NCI-H345 (cell line): ENCODE results near the gene RNF148.
"Not testable (repeated sequence)": the region's sequence is repeated elsewhere in the genome, so short reads cannot be mapped to it uniquely, and the experiment has no call there.

Experiments
- DNase-seq: peaks from one replicate; lab custom pipeline; 2025; lab: John Stamatoyannopoulos, UW

Gene RNF148

DNA sequence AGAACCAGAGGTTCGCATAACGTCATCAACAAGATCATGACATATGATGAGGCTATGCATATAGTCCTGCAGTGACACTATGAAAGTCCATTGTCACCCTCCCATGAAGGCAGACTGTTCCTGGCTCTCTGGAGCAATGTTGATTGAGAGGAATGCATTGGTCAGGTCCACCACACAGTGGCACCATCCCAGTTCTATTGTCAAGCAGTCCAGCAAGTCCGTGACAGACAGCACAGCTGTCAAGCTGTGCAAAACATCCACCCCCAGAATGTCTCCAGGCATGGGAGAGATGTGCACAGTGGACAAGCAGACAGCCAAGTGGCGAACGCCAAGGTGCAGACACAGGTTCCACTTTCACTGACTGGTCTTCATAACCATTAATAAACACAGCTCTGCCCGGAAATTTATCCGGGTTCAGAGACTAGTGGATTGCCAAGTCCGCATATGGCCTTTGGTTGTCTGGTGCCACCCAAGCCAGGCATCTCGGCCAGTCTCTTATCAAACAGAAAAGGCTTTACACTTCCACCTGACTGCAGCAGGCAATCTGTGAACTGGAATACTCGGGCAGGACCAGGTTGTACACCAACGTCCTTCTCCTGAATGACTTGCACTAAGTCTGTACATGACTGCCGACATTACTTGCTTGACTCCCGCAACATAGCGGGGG lies 11.0 kb downstream of the RNF148 start:
- no peak for DNase-seq

DNA sequence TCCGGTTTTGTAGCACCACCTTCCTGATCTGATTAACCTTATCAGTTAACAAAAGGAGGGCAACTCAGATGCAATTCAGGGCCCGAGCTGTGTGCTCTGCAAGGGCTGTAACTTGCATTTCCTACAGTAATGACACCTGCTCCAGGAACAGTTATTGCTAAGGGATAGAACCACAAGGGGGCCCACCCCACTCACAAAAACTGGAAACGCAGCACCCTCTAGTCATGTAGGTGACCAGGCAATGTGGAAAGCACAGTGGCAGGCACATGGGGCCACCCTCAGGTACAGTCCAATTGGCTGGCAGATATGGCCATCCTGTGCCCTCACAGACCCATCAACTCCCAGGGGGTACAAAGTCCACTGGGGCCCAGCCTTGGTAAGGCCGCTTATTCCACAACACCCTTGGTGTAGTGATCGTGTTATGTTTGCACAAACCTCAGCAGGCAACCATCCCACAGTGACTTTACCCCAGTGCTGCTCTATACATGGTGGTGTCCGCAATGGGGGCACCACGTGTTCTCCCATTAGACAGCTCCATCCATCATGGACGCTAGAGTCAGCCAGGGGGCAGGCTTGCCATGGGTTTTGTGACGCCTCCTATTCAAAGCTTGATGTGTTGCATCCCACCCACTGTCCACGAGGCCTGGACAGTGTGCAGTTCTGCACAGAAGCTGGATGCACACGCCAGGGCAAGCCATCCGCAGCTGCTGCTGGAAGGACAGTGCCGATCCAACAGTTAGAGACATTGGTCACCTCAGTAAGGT lies 13.2 kb downstream of the RNF148 start:
- no peak for DNase-seq

DNA sequence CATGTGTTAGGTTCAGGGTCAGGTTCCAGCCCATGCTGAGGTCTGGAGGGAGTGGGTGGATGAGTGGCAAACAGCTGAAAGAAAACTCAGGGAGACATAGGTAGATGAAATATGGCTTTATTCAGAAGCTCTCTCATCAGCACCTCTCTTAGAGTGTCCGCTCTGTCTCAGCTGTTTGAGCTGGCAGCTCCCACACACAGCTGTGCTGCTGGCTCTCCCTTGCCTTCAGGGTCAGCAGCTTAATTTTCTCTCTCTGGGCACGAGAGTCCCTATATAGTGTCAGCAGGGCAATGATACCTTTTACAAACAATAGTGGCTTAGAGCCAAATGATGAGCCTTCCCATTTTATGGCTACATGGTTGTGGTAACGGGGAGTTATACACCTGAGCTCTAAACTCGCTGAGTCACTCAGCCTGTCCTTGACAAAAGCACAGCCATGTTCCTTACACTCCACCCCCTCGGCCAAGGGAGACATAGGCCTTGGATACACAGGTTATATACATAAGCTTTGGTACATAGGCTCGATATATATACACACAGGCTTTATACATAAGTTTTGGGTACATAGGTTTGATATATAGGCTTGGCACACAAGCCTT lies 14.2 kb downstream of the RNF148 start:
- DNase-seq, result no peak

DNA sequence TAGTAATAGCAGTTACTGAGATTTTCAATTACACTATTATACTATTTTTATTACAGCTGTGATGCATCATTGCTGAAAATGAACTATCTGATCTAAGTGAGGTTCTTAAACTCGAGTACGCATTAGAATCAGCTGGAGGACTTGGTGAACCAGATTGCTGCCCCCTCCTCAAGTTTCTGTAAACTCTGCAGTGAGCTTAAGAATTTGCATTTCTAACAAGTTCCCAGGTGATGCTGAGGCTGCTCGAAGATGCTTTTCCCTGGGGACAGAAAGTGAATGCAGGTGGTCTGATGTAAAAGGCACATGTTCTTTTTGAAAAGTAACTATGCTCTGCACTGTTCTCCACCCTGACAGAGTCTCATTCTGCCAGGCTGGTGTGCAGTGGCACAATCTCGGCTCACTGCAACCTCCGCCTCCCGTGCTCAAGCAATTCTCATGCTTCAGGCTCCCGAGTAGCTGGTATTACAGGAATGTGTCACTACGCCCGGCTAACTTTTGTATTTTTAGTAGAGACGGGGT lies 16.3 kb downstream of the RNF148 start:
- no peak for DNase-seq

DNA sequence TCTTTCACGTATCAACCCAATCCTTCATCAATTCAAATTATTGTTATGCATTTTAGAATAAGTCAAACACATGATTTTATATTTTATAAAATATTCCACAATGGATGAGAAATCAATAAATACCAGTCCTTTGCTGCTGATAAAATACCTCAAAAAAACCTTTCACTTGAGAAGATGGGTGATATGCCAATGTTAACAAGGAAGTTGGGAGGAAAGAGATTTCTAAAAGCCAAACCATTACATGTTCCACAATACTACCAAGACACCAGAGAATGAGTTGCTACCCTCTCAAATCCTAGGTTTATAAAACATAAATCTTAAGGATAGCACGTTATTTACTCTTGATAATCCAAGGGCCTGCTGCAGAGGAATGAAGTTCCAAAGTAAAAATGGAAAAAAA lies 18.2 kb downstream of the RNF148 start:
- DNase-seq, result no peak

DNA sequence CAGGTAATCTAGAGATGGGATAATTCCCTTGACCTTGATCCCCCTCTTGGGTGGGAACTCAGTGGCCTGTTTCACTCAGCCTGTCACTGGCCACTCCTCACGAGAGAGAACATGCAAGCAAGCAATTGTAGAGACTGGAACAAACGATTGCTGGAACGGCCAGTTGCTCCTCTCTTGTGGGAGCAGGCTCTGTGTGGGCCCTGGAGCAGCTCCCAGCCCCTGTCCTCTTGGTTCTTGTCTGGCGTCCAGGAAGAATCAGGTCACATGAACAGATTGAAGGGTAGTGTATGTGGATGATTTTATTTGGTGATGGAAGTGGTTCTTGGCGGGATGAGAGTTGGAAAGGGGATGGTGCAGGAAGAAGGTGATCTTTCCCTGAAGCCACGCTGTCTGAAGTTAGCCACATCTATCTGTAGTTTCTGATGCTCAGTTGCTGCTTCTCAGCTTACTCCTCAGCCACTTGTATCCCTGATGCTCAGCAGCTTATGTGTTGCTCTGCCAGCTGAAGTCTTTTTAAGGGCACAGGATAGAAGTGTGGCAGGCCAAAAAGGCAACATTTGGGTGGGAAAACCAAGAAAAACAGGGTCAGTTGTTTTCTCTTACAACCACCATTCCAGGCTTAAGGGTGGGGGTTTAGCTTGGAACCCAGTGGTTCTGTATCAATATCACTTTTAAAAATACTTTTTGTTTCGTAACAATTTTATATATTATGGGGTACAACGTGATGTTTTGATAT lies 19.7 kb downstream of the RNF148 start:
- DNase-seq, result no peak

DNA sequence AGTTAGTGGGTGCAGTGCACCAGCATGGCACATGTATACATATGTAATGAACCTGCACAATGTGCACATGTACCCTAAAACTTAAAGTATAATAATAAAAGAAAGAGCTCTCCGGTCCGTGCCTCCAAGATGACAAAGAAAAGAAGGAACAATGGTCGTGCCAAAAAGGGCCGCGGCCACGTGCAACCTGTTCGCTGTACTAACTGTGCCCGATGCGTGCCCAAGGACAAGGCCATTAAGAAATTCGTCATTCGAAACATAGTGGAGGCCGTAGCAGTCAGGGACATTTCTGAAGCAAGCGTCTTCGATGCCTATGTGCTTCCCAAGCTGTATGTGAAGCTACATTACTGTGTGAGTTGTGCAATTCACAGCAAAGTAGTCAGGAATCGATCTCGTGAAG lies 21.5 kb downstream of the RNF148 start:
- DNase-seq, result not testable (repeated sequence)

DNA sequence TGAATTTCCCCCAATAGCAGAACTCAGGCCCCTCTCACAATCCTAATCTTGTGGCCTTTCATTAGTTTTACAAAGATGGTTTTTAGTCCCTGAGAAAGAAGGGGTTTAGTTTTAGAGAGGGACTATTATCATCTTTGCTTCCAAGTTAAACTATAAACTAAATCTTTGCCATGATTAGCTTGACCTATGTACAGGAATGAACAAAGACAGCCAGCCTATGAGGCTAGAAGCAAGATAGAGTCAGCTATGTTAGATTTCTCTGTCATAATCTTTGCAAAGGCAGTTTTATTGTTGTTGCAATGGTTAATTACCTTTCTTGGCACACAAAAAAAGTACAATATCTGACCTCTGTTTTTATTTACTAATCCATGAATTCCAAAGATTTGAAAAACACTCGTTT lies 22.9 kb downstream of the RNF148 start:
- DNase-seq, result no peak

DNA sequence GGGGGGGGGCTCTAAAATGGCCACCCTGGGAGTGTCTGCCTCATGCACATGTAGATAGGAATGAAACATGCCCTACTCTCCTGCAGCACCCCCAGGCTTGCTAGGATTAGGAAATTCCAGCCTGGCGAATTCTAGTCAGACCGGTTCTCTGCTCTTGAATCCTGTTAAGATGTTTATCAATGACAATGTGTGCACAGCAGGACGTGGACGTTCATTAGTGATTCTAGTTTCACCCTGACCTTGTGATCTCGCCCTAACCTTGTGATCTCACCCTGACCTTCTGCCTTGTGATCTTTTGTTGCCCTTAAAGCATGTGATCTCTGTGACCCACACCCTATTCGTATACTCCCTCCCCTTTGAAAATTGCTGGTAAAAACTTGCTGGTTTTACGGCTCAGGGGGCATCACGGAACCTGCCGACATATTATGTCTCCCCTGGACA lies 23.4 kb downstream of the RNF148 start:
- peak; percentile 41 for DNase-seq

DNA sequence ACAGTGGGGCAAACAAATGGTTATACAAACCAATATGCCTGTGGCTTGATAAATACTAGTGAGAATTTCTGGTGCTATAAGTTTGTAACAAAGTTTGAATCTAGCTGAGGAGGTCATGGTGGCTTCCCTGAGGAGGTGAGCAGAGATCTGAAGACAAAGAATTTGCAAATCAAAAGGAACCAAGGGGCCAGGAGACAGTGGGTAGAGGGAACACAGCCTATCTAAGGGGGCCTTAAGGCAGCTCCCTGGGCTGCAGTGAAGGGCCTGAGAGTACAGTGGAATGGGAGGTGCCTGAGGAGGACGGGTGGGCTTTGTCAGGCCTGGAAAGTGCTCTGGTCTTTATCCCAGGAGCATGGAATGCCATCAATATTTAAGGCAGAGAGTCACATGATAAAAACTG lies 25.6 kb downstream of the RNF148 start:
- DNase-seq, result no peak

DNA sequence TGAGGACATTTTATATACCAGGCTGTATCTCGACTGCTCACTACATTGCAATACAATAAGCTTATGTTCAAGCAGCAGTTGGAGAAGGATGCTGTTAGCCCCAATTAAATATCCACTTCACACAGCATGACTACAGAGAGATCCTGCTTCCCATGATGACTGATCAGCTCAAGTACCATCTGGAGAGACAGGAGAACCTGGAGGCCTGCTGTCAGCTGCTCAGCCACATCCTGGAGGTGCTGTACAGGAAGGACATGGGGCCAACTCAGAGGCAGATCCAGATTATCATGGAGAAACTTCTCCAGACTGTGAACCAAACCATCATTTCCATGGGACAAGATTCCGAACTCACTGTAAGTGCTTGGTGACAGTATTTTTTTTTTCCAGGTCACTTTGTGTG lies 26.3 kb downstream of the RNF148 start:
- DNase-seq, result peak; percentile 78

DNA sequence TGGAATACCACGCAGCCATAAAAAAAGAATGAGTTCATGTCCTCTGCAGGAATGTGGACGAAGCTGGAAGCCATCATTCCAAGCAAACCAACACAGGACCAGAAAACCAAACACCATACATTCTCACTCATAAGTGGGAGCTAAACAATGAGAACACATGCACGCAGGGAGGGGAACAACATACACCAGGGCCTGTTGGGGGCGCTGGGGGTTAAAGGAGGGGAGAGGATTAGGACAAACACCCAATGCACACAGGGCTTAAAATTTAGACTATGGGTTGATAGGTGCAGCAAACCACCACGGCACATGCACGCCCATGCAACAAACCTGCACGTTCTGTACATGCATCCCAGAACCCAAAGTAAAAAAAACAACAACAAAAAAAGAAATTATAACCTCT lies 27.1 kb downstream of the RNF148 start:
- no peak for DNase-seq

DNA sequence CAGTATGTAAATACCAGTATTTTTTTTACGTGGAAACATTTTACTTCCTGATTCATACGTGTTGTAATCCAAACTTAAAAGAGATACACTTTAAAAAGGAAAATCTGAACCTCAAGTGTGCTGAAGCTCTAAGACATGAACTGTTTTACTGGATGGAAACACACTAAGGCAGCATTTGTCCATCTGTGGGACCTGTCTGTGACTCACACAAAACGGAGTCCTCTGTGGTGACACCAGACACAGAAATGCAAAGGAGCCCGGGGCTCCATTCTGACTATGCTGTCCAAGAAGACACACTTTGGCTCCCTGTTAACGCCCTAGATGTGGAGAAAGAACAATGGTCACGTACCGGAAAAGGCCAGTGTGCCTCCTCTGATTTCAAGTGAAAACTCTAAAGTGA lies 27.7 kb downstream of the RNF148 start:
- no peak for DNase-seq

DNA sequence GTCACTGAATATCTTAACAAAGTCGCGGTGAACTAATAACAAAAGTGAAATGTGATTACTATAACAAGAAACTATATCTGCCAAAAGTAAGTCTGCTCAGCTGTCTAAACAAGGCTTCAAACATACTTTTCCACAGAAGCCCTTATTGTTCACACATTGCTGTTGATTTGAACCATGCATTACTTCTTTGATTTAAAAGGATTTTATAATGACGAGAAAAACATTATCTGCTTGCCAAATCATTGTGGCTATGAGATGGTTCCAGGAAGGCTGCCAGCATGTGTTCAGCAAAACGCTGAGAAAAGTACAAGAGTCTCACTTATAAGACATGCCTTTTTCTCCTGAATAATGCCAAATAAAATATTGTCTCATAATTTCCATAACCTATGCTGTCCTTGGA lies 28.2 kb downstream of the RNF148 start:
- DNase-seq, result peak; percentile 26

DNA sequence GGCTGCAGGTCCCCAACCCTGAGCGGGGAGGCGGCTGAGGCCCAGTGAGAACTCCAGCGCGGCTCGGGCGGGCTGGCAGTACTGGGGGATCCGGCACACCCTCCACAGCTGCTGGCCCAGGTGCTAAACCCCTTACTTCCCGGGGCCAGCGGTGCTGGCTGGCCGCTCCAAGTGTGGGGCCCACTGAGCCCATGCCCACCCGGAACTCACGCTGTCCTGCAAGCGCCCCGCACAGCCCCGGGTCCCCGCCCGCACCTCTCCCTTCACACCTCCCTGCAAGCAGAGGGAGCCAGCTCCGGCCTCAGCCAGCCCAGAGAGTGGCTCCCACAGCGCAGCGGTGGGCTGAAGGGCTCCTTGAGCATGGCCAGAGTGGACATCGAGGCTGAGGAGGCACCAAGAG lies 28.8 kb downstream of the RNF148 start:
- no peak for DNase-seq

DNA sequence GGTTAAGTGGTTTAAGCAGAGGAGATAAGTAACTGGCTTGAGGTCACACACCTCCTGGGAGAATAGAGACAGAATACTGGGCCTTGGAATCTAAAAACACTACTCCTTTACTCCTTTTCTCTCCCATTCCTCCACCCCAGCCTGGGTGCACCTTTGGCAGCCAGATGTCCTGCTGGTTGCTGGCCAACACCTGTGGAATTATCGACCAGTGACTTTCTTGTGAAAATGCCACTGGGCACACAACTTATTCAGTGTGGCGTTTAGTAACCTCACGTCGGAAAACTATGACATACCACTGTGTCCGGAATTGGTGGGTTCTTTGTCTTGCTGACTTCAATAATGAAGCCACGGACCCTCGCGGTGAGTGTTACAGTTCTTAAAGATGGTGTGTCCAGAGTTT lies 30.2 kb downstream of the RNF148 start:
- no peak for DNase-seq

DNA sequence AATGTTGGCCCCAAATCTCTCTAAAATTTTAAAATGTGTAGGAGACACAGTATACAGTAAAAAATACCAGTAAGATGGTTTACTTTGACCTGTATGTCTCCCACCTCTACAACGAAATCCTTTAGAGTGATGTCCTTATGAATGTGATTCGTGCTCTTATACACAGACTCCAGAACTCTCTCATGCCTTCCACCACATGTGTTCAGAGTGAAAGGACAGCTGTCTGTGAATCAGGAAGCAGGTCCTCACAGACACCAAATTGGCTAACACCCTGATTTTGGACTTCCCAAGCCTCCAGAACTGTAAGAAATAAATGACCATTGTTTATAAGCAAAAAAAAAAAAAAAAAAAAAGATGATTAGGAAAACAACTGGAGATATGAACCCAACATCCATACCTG lies 39.0 kb downstream of the RNF148 start:
- no peak for DNase-seq

DNA sequence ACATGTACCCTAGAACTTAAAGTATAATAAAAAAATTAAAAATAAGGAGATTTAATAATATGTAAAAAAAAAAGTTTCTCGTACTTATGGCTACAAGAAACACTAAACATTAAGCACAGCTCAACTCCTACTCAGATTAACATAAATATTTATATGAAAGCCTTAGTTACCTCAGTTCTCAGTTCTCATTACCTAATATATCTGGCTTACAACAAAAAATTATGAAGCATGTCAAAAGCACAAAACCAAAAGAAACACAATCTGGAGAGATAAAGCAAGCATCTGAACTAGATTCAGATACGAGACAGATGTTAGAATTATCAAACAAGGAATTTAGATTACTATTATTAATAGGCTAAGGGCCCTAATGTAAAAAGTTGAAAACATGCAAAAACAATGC lies 43.9 kb downstream of the RNF148 start:
- no peak for DNase-seq

DNA sequence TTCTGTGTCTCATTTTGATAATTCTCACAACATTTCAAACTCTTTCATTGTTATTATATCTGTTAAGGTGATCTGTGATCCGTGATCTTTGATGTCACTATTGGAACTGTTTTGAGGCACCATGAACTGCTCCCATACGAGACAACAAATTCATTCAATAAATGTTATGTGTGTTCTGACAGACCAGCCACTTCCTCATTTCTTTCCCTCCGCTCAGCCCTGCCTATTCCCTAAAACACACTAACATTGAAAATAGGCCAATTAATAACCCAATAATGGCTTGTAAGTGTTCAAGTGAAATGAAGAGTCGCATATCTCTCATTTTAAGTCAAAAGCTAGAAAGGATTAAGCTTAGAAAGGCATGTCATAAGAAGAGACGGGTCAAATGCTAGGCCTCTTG lies 49.0 kb downstream of the RNF148 start:
- DNase-seq, result no peak

DNA sequence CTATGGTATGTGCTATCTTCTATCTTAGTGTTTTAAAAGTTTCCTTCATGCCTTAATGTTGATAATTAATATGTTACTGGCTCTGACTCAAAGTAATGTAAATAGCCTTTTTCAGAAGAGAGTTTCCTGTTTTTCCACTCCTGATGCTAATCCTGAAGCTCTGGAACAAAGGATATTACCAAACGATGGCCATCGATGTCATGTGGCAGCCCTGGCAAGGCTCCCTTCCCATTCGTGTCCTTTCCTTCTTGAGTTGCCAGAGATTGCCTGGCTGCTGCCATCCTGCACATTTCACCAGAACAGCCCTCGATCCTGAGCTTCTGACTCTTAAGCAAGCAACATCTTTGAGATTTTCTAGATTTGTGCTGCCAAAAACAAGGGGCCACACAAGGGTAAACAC lies 49.8 kb downstream of the RNF148 start:
- DNase-seq, result no peak
